OCI-LY1 (cell line): ENCODE data around the gene CHST15.

Experiments used
- H2AFZ ChIP-seq: fragments of 200-600 bp; sonication (generic), shearing (Covaris generic); 2 replicates; pipeline ENCODE4 v1.6.0; 2014; ENCODE audit warnings: antibody characterized with exemption, mild to moderate bottlenecking, low read length
- H3F3A ChIP-seq: fragments of 200-600 bp; sonication (generic), shearing (Covaris generic); 2 replicates; pipeline ENCODE4 v1.6.0; 2014; ENCODE audit warnings: mild to moderate bottlenecking, antibody characterized with exemption, low read length, moderate library complexity; ENCODE audit not compliant: insufficient read depth
- H3K27ac ChIP-seq: fragments of 200-600 bp; sonication (generic); 2 replicates; pipeline ENCODE4 v1.5.1; 2014; ENCODE audit warnings: low read length, mixed run types, mild to moderate bottlenecking, low read depth; ENCODE audit not compliant: poor library complexity, severe bottlenecking
- H3K27me3 ChIP-seq: fragments of 200-600 bp; sonication (generic); 2 replicates; pipeline ENCODE4 v1.6.0; 2014; ENCODE audit warnings: antibody characterized with exemption, mild to moderate bottlenecking, low read length, moderate library complexity; ENCODE audit not compliant: insufficient read depth
- H3K36me3 ChIP-seq: fragments of 200-600 bp; sonication (generic); 2 replicates; pipeline ENCODE4 v1.6.1; 2014; ENCODE audit warnings: mild to moderate bottlenecking, antibody characterized with exemption, low read length, moderate library complexity, mixed read lengths; ENCODE audit not compliant: insufficient read depth
- H3K4me1 ChIP-seq: fragments of 200-600 bp; sonication (generic); 2 replicates; pipeline ENCODE4 v1.5.1; 2014; ENCODE audit warnings: mild to moderate bottlenecking, low read length, moderate library complexity; ENCODE audit not compliant: insufficient read depth, severe bottlenecking
- H3K4me2 ChIP-seq: fragments of 200-600 bp; sonication (generic), shearing (Covaris generic); 2 replicates; pipeline ENCODE4 v1.6.1; 2014; ENCODE audit warnings: low read length
- H3K4me3 ChIP-seq: fragments of 200-600 bp; sonication (generic); 2 replicates; pipeline ENCODE4 v1.5.1; 2014; ENCODE audit warnings: low read length, low read depth, mild to moderate bottlenecking, mixed read lengths; ENCODE audit not compliant: poor library complexity, severe bottlenecking
- H3K79me2 ChIP-seq: fragments of 200-600 bp; shearing (Covaris generic); 2 replicates; pipeline ENCODE4 v1.6.1; 2016; ENCODE audit warnings: mixed run types, low read length, mixed read lengths; ENCODE audit not compliant: insufficient read depth
- H3K9ac ChIP-seq: fragments of 200-600 bp; sonication (generic), shearing (Covaris generic); 2 replicates; pipeline ENCODE4 v1.6.1; 2014; ENCODE audit warnings: mild to moderate bottlenecking, low read length, mixed read lengths
- H3K9me2 ChIP-seq: fragments of 200-600 bp; sonication (generic), shearing (Covaris generic); 2 replicates; pipeline ENCODE4 v1.6.1; 2014; ENCODE audit warnings: low read depth, mild to moderate bottlenecking, low read length, mixed read lengths
- H3K9me3 ChIP-seq: fragments of 200-600 bp; shearing (Covaris generic); 2 replicates; pipeline ENCODE4 v1.6.1; 2014; ENCODE audit warnings: low read length, mixed read lengths
- H4K20me1 ChIP-seq: fragments of 200-600 bp; sonication (generic), shearing (Covaris generic); 2 replicates; pipeline ENCODE4 v1.6.0; 2016; ENCODE audit warnings: mild to moderate bottlenecking, low read length; ENCODE audit not compliant: insufficient read depth
- EZH2 ChIP-seq: fragments of 200-600 bp; sonication (generic), shearing (Covaris generic); IDR thresholded peaks from 2 replicates; pipeline ENCODE4 v1.8.0; 2017; ENCODE audit warnings: borderline replicate concordance, mixed run types, mild to moderate bottlenecking, antibody characterized with exemption, low read length, moderate library complexity, mixed read lengths
- TF ChIP-seq, protein P1 (sequence below): fragments of 200-600 bp; sonication (generic), shearing (Covaris generic); IDR thresholded peaks from 2 replicates; pipeline ENCODE4 v1.5.1; 2017; ENCODE audit warnings: mild to moderate bottlenecking, antibody characterized with exemption, low read length, moderate library complexity, mixed read lengths

The CHST15 gene

DNA sequence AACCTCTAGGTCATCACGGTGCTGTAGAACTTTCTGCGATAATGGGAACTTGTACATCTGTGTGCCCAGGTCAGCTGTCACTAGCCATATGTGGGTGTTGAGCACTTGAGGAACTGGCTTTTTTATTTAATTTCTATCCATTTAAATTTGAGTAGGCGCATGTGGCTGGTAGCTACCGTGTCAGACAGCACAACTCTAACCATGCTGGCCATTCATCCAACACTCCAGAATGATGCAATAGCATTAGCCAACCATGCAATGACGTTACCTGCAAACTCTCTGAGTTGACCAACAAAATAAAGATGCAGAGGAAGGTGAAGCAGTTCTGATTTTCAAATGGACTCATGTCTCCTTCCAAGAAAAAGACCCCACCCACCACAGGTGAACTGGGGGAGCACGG lies 24.4 kb upstream of the CHST15 start:
- no peaks in the 10 kb centered on the region for H3F3A ChIP-seq
- no peak overlapping the region for H3K4me3 ChIP-seq
- no peaks in the 10 kb centered on the region for H3K36me3 ChIP-seq
- no peaks in the 10 kb centered on the region for H3K9me2 ChIP-seq
- H3K79me2 ChIP-seq: no peaks in the 10 kb centered on the region
- H2AFZ ChIP-seq: no peak overlapping the region
- H3K27me3 ChIP-seq: no peaks in the 10 kb centered on the region
- no peak overlapping the region for H3K27ac ChIP-seq
- H3K4me1 ChIP-seq: peaks cover 31% of the 10 kb centered on the region
- H3K9ac ChIP-seq: no peak overlapping the region
- no peak overlapping the region for H3K4me2 ChIP-seq
- no peak for TF ChIP-seq EZH2
- TF ChIP-seq, protein P1, sequence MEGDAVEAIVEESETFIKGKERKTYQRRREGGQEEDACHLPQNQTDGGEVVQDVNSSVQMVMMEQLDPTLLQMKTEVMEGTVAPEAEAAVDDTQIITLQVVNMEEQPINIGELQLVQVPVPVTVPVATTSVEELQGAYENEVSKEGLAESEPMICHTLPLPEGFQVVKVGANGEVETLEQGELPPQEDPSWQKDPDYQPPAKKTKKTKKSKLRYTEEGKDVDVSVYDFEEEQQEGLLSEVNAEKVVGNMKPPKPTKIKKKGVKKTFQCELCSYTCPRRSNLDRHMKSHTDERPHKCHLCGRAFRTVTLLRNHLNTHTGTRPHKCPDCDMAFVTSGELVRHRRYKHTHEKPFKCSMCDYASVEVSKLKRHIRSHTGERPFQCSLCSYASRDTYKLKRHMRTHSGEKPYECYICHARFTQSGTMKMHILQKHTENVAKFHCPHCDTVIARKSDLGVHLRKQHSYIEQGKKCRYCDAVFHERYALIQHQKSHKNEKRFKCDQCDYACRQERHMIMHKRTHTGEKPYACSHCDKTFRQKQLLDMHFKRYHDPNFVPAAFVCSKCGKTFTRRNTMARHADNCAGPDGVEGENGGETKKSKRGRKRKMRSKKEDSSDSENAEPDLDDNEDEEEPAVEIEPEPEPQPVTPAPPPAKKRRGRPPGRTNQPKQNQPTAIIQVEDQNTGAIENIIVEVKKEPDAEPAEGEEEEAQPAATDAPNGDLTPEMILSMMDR: no peak
- H3K9me3 ChIP-seq: no peaks in the 10 kb centered on the region
- H4K20me1 ChIP-seq: no peaks in the 10 kb centered on the region

DNA sequence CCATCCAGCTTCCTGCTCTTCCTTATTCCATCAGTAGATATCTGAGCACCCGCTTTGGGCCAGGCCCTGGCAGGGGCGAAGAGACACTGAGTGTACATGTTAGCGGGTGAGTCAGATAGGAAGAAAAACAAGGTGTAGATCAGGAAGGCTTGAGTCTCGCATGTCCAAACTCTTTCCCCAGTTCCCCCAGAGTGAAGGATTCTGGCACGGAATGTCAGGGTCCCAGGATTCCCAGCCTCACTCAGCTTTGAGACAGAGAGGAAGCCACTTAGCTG lies 24.1 kb upstream of the CHST15 start:
- Histone ChIP-seq H3K36me3 (no peaks in the 10 kb centered on the region), H4K20me1 (no peaks in the 10 kb centered on the region), H2AFZ (no peak overlapping the region), H3K9ac (no peak overlapping the region), H3K9me2 (no peaks in the 10 kb centered on the region), H3K9me3 (no peaks in the 10 kb centered on the region), H3K4me1 (peaks cover 28% of the 10 kb centered on the region), H3K27me3 (no peaks in the 10 kb centered on the region), H3F3A (no peaks in the 10 kb centered on the region), H3K79me2 (no peaks in the 10 kb centered on the region), H3K4me2 (no peak overlapping the region), H3K4me3 (no peak overlapping the region), H3K27ac (no peak overlapping the region)
- TF ChIP-seq EZH2: no peak
- TF ChIP-seq, protein P1: no peak

DNA sequence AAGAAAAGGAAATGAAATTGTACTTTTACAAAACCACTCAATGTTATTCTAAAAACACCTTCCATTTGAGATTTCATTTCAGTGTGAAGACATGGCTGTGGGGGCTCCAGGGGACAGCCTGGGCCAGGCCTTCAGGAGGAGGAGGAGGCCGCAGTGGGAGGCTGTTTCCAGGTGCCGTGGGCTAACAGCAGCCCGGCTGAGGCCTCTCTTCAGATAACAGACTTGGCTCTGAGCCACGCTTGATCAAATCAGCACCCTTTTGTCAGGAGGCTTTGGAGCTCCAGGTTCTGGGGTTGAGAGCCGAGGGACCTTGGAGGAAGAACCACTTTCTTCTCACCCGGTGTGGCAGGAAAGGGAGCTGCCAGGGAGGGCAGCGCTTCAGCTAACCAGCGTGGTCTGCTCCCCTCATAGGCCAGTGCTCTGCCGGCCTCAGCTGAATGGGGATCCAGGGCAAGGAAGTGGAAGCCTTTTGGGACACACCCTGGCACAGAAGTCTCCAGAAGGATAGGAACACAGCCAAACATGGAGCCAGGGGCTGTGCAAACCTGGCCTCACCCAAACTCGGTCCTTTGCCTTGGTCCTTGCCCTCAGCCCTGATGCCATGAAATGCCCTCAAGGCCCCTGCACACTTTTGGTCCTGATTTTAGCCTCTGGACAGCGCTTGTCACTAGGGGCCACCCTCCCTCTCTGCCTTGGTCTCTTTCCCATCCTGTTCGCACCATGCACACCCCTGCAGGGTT lies 23.5 kb upstream of the CHST15 start:
- Histone ChIP-seq H2AFZ (no peak overlapping the region), H3F3A (no peaks in the 10 kb centered on the region), H3K9me3 (no peaks in the 10 kb centered on the region), H3K4me3 (no peak overlapping the region), H3K79me2 (no peaks in the 10 kb centered on the region), H3K27me3 (no peaks in the 10 kb centered on the region), H4K20me1 (no peaks in the 10 kb centered on the region), H3K4me2 (no peak overlapping the region), H3K27ac (no peak overlapping the region), H3K36me3 (no peaks in the 10 kb centered on the region), H3K9me2 (no peaks in the 10 kb centered on the region), H3K9ac (no peak overlapping the region), H3K4me1 (peaks cover 24% of the 10 kb centered on the region)
- TF ChIP-seq, protein P1: no peak
- no peak for TF ChIP-seq EZH2
